HCT116 (cell line): Measurements from ENCODE around the gene KDM3B. TPM values are rescaled to one million over a fixed set of nuclear protein-coding genes. Genes with fewer than 3 reads are reported as not detected.

Source experiments
- ATAC-seq: fragments of 200-7000 bp; cut with Tn5 transposase; 2 replicates; pipeline ENCODE4 v1.9.1; 2020; ENCODE audit warnings: mild to moderate bottlenecking, moderate library complexity
- BruUV-seq: library from RNA; stranded (reverse); fragments of 400-500 nt; replicated peaks from 2 replicates; lab custom pipeline; 2021; lab: Mats Ljungman, UMichigan
- CTCF ChIA-PET: fragments of 300-600 bp; sonication (Branson Sonifier 250); formaldehyde crosslinking; loops from one replicate; lab custom pipeline; 2021; ENCODE audit warnings: antibody characterized with exemption; lab: Charles Lee
- POLR2A ChIA-PET: fragments of 300-600, 350-600 bp; sonication (Branson Sonifier 250); formaldehyde crosslinking; loops from one replicate; lab custom pipeline; 2021; ENCODE audit warnings: antibody characterized with exemption; lab: Charles Lee
- RAD21 ChIA-PET, 2 experiments: fragments of 300-600 bp; sonication (Branson Sonifier 250); formaldehyde crosslinking; loops; one replicate each; lab custom pipeline; 2023; ENCODE audit warnings: low total read pairs in 2 of 2; ENCODE audit not compliant: uncharacterized antibody in 2 of 2, unreplicated experiment in 2 of 2, low non-redundant PET in 1 of 2; lab: Charles Lee
- DNase-seq: peaks from one replicate; pipeline ENCODE4 v3.0.0-alpha.2; 2010; ENCODE audit warnings: low read depth, low spot score
- H2AFZ ChIP-seq: fragments of 200-600 bp; shearing (Covaris generic), sonication (generic); 2 replicates; pipeline ENCODE4 v1.6.1; 2017; ENCODE audit warnings: low read depth, mixed run types, mixed read lengths, antibody characterized with exemption, low read length; ENCODE audit not compliant: poor library complexity, severe bottlenecking
- H3K27ac ChIP-seq: 2 replicates; pipeline ENCODE4 v1.5.1; 2012; ENCODE audit warnings: low read depth, low read length
- H3K27me3 ChIP-seq: fragments of 200-600 bp; sonication (generic); 2 replicates; pipeline ENCODE4 v1.6.1; 2016; ENCODE audit warnings: mixed run types, low read length, mixed read lengths; ENCODE audit not compliant: insufficient read depth
- H3K36me3 ChIP-seq, 2 experiments: fragments of 200-500 bp in 1 of 2; fragments of 200-600 bp in 1 of 2; sonication (Bioruptor generic) in 1 of 2; sonication (generic) in 1 of 2; 2 replicates each; pipeline versions ENCODE4 v1.5.1 to v1.6.1; 2014 to 2016; ENCODE audit warnings: low read length in 2 of 2, inconsistent platforms in 1 of 2, mixed read lengths in 1 of 2, mixed run types in 1 of 2; ENCODE audit not compliant: insufficient read depth in 2 of 2, control insufficient read depth in 1 of 2
- H3K4me1 ChIP-seq, 2 experiments: fragments of 200-600 bp in 1 of 2; sonication (generic) in 1 of 2; 2 replicates each; pipeline versions ENCODE4 v1.5.1 to v1.6.1; 2012 to 2017; ENCODE audit warnings: low read length in 2 of 2, inconsistent platforms in 1 of 2, mild to moderate bottlenecking in 1 of 2, mixed read lengths in 1 of 2, mixed run types in 1 of 2, moderate library complexity in 1 of 2; ENCODE audit not compliant: insufficient read depth in 2 of 2, control insufficient read depth in 1 of 2
- H3K4me2 ChIP-seq: fragments of 200-600 bp; sonication (generic); 2 replicates; pipeline ENCODE4 v1.6.1; 2017; ENCODE audit warnings: mixed run types, low read length, mixed read lengths
- H3K4me3 ChIP-seq, 2 experiments: fragments of 200-600 bp in 1 of 2; sonication (generic) in 1 of 2; replicated peaks in 1 of 2; 2 replicates each; pipeline ENCODE4 v1.5.1; 2011 to 2016; ENCODE audit warnings: low read length in 2 of 2, control low read depth in 1 of 2, low read depth in 1 of 2, mild to moderate bottlenecking in 1 of 2, mixed read lengths in 1 of 2, mixed run types in 1 of 2
- H3K79me2 ChIP-seq: fragments of 200-600 bp; sonication (generic); 2 replicates; pipeline ENCODE4 v1.6.1; 2017; ENCODE audit warnings: mild to moderate bottlenecking, mixed run types, low read length, moderate library complexity, mixed read lengths; ENCODE audit not compliant: insufficient read depth
- H3K9ac ChIP-seq: fragments of 200-600 bp; sonication (generic); 2 replicates; pipeline ENCODE4 v1.6.1; 2016; ENCODE audit warnings: low read length, mixed read lengths
- H3K9me2 ChIP-seq: fragments of 200-600 bp; sonication (generic), shearing (Covaris generic); 2 replicates; pipeline ENCODE4 v1.6.1; 2017; ENCODE audit warnings: mixed run types, mild to moderate bottlenecking, moderate library complexity; ENCODE audit not compliant: insufficient read depth
- H3K9me3 ChIP-seq, 2 experiments: fragments of 200-500 bp in 1 of 2; fragments of 200-600 bp in 1 of 2; sonication (Bioruptor generic) in 1 of 2; sonication (generic) in 1 of 2; 2 replicates each; pipeline ENCODE4 v1.6.1; 2014 to 2017; ENCODE audit warnings: low read length in 2 of 2, mixed read lengths in 2 of 2, inconsistent platforms in 1 of 2, low read depth in 1 of 2, mild to moderate bottlenecking in 1 of 2, mixed run types in 1 of 2, moderate library complexity in 1 of 2; ENCODE audit not compliant: control insufficient read depth in 1 of 2, insufficient read depth in 1 of 2
- H4K20me1 ChIP-seq: fragments of 200-600 bp; sonication (generic), shearing (Covaris generic); 2 replicates; pipeline ENCODE4 v1.6.1; 2017; ENCODE audit warnings: mixed run types, mild to moderate bottlenecking, moderate library complexity; ENCODE audit not compliant: insufficient read depth
- CEBPB ChIP-seq: IDR thresholded peaks from 2 replicates; pipeline ENCODE4 v1.6.1; 2012; ENCODE audit warnings: low read depth
- EGR1 ChIP-seq: IDR thresholded peaks from 2 replicates; pipeline ENCODE4 v1.6.1; 2012; ENCODE audit warnings: low read depth
- ELF1 ChIP-seq: IDR thresholded peaks from 2 replicates; pipeline ENCODE4 v1.6.1; 2012; ENCODE audit warnings: low read depth, borderline replicate concordance
- EZH2 ChIP-seq: fragments of 200-600 bp; sonication (generic); IDR thresholded peaks from 2 replicates; pipeline ENCODE4 v1.6.1; 2017; ENCODE audit warnings: antibody characterized with exemption, mixed run types
- EZH2phosphoT487 ChIP-seq: fragments of 200-600 bp; IDR thresholded peaks from 2 replicates; pipeline ENCODE4 v1.6.1; 2018; ENCODE audit warnings: antibody characterized with exemption, borderline replicate concordance
- FOSL1 ChIP-seq: IDR thresholded peaks from 2 replicates; pipeline ENCODE4 v1.6.1; 2012; ENCODE audit warnings: low read depth
- JUND ChIP-seq: IDR thresholded peaks from 2 replicates; pipeline ENCODE4 v1.6.1; 2012
- MAX ChIP-seq: IDR thresholded peaks from 2 replicates; pipeline ENCODE4 v1.6.1; 2012
- POLR2A ChIP-seq: IDR thresholded peaks from 2 replicates; pipeline ENCODE4 v1.7.0; 2011; ENCODE audit warnings: borderline replicate concordance; ENCODE audit not compliant: insufficient read depth, insufficient read length; ENCODE audit errors: extremely low read depth
- RAD21 ChIP-seq: IDR thresholded peaks from 2 replicates; pipeline ENCODE4 v1.6.1; 2012; ENCODE audit warnings: low read depth, mild to moderate bottlenecking
- SIN3A ChIP-seq: IDR thresholded peaks from 2 replicates; pipeline ENCODE4 v1.6.1; 2012; ENCODE audit warnings: low read depth
- SP1 ChIP-seq: IDR thresholded peaks from 2 replicates; pipeline ENCODE4 v1.6.1; 2012; ENCODE audit warnings: low read depth
- TCF7L2 ChIP-seq: IDR thresholded peaks from 2 replicates; pipeline ENCODE4 v1.7.0; 2011; ENCODE audit warnings: borderline replicate concordance, inconsistent platforms; ENCODE audit not compliant: insufficient read depth, insufficient read length; ENCODE audit errors: extremely low read depth
- YY1 ChIP-seq: IDR thresholded peaks from 2 replicates; pipeline ENCODE4 v1.6.1; 2011; ENCODE audit warnings: low read length, low read depth, moderate library complexity, mild to moderate bottlenecking; ENCODE audit not compliant: insufficient replicate concordance; ENCODE audit errors: extremely low read depth
- ZFX ChIP-seq: fragments of 450-650 bp; IDR thresholded peaks from 2 replicates; pipeline ENCODE4 v1.6.1; 2017
- intact Hi-C: fragments of 100-400 bp; cut with micrococcal nuclease; formaldehyde crosslinking; loops from 2 replicates; pipeline ENCODE4 v1.10.0; 2022
- total RNA-seq: library from RNA; stranded (reverse); gene quantifications from one replicate; pipeline ENCODE4 v1.2.1, GENCODE V29; 2021; ENCODE audit not compliant: unreplicated experiment
- TF ChIP-seq, protein P1 (sequence below): IDR thresholded peaks from 2 replicates; pipeline ENCODE4 v1.6.1; 2011; ENCODE audit warnings: mild to moderate bottlenecking, low read length, moderate library complexity; ENCODE audit not compliant: insufficient replicate concordance; ENCODE audit errors: extremely low read depth
- TF ChIP-seq, protein P2 (sequence below): IDR thresholded peaks from 2 replicates; pipeline ENCODE4 v1.6.1; 2012
- TF ChIP-seq, protein P3 (sequence below), 3 experiments: fragments of 200-600 bp in 1 of 3; sonication (generic) in 1 of 3; IDR thresholded peaks in 2 of 3; conservative IDR thresholded peaks in 1 of 3; 2 replicates each; pipeline ENCODE4 v1.5.1; 2012 to 2017; ENCODE audit warnings: low read depth in 2 of 3, low read length in 2 of 3, antibody characterized with exemption in 1 of 3, borderline replicate concordance in 1 of 3, control low read depth in 1 of 3, mild to moderate bottlenecking in 1 of 3, mixed read lengths in 1 of 3, mixed run types in 1 of 3, moderate library complexity in 1 of 3; ENCODE audit not compliant: insufficient read depth in 1 of 3
- TF ChIP-seq, protein P4 (sequence below): IDR thresholded peaks from 2 replicates; pipeline ENCODE4 v1.6.1; 2012; ENCODE audit warnings: low read depth

The KDM3B gene
- total RNA-seq, 1 experiment from 2014 or later: 65.1 TPM

- Histone ChIP-seq H3K79me2 (peaks cover 36% of the 10 kb centered on the region), H3K9me3 (no peaks in the 10 kb centered on the region), H3K4me2 (peak within 1 kb of the TSS; percentile 88), H3K4me3 (peak within 1 kb of the TSS; percentile 67 to 74), H3K9ac (peak within 1 kb of the TSS; percentile 80), H3K4me1 (peaks cover 0 to 28% of the 10 kb centered on the region in 2 experiments; a peak in 2 of 4 replicates), H3K27ac (peak within 1 kb of the TSS; percentile 85), H3K9me2 (no peaks in the 10 kb centered on the region), H2AFZ (peak within 1 kb of the TSS; percentile 41), H4K20me1 (no peaks in the 10 kb centered on the region), H3K27me3 (no peaks in the 10 kb centered on the region), H3K36me3 (peaks cover 8 to 14% of the 10 kb centered on the region in 2 experiments; a peak in 3 of 4 replicates)
- ATAC-seq (peak; percentile 85), DNase-seq (peak; percentile 89)
- intact Hi-C loops: no loop called here
- CTCF ChIA-PET: interaction anchor here (1.0 to 1.6 kb wide), 2 partner anchors 14 to 16 kb away, joined by 6 to 10 read pairs; partner anchors contain the start of gene KDM3B
- POLR2A ChIA-PET: interaction anchor here (1.0 to 6.5 kb wide), 7 partner anchors 9 to 205 kb away, joined by 3 to 59 read pairs (median 5); partner anchors contain the start of genes ETF1, KDM3B and KIF20A
- RAD21 ChIA-PET: no interaction called here
- BruUV-seq: no TSS peak
- peak; percentile 66 for TF ChIP-seq TCF7L2
- TF ChIP-seq JUND: no peak
- TF ChIP-seq MAX: no peak
- TF ChIP-seq, protein P1, sequence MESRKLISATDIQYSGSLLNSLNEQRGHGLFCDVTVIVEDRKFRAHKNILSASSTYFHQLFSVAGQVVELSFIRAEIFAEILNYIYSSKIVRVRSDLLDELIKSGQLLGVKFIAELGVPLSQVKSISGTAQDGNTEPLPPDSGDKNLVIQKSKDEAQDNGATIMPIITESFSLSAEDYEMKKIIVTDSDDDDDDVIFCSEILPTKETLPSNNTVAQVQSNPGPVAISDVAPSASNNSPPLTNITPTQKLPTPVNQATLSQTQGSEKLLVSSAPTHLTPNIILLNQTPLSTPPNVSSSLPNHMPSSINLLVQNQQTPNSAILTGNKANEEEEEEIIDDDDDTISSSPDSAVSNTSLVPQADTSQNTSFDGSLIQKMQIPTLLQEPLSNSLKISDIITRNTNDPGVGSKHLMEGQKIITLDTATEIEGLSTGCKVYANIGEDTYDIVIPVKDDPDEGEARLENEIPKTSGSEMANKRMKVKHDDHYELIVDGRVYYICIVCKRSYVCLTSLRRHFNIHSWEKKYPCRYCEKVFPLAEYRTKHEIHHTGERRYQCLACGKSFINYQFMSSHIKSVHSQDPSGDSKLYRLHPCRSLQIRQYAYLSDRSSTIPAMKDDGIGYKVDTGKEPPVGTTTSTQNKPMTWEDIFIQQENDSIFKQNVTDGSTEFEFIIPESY: peak; percentile 58
- peak; percentile 99 for TF ChIP-seq POLR2A
- TF ChIP-seq FOSL1: no peak
- TF ChIP-seq CEBPB: no peak
- TF ChIP-seq SP1: no peak
- no peak for TF ChIP-seq SIN3A
- TF ChIP-seq EGR1: no peak
- no peak for TF ChIP-seq RAD21
- peak; percentile 91 for TF ChIP-seq ZFX
- no peak for TF ChIP-seq EZH2
- TF ChIP-seq, protein P2, sequence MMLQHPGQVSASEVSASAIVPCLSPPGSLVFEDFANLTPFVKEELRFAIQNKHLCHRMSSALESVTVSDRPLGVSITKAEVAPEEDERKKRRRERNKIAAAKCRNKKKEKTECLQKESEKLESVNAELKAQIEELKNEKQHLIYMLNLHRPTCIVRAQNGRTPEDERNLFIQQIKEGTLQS: no peak
- no peak for TF ChIP-seq EZH2phosphoT487
- TF ChIP-seq, protein P3, sequence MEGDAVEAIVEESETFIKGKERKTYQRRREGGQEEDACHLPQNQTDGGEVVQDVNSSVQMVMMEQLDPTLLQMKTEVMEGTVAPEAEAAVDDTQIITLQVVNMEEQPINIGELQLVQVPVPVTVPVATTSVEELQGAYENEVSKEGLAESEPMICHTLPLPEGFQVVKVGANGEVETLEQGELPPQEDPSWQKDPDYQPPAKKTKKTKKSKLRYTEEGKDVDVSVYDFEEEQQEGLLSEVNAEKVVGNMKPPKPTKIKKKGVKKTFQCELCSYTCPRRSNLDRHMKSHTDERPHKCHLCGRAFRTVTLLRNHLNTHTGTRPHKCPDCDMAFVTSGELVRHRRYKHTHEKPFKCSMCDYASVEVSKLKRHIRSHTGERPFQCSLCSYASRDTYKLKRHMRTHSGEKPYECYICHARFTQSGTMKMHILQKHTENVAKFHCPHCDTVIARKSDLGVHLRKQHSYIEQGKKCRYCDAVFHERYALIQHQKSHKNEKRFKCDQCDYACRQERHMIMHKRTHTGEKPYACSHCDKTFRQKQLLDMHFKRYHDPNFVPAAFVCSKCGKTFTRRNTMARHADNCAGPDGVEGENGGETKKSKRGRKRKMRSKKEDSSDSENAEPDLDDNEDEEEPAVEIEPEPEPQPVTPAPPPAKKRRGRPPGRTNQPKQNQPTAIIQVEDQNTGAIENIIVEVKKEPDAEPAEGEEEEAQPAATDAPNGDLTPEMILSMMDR (IDR thresholded peaks at IDR 0.05 in 2 of 3, conservative IDR thresholded peaks at IDR 0.05 in 1 of 3; ENCODE audit: borderline replicate concordance in 1 of 3, insufficient read depth in 1 of 3, low read depth in 2 of 3, low read length in 2 of 3): no peak
- TF ChIP-seq, protein P4, sequence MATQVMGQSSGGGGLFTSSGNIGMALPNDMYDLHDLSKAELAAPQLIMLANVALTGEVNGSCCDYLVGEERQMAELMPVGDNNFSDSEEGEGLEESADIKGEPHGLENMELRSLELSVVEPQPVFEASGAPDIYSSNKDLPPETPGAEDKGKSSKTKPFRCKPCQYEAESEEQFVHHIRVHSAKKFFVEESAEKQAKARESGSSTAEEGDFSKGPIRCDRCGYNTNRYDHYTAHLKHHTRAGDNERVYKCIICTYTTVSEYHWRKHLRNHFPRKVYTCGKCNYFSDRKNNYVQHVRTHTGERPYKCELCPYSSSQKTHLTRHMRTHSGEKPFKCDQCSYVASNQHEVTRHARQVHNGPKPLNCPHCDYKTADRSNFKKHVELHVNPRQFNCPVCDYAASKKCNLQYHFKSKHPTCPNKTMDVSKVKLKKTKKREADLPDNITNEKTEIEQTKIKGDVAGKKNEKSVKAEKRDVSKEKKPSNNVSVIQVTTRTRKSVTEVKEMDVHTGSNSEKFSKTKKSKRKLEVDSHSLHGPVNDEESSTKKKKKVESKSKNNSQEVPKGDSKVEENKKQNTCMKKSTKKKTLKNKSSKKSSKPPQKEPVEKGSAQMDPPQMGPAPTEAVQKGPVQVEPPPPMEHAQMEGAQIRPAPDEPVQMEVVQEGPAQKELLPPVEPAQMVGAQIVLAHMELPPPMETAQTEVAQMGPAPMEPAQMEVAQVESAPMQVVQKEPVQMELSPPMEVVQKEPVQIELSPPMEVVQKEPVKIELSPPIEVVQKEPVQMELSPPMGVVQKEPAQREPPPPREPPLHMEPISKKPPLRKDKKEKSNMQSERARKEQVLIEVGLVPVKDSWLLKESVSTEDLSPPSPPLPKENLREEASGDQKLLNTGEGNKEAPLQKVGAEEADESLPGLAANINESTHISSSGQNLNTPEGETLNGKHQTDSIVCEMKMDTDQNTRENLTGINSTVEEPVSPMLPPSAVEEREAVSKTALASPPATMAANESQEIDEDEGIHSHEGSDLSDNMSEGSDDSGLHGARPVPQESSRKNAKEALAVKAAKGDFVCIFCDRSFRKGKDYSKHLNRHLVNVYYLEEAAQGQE: no peak
- TF ChIP-seq YY1: peak; percentile 76
- no peak for TF ChIP-seq ELF1
These were observed 14.6 kb upstream of the KDM3B start, which contains the start of gene FAM53C for GRCh38 chr5:138337685-138338410. FAM53C (plus strand) TSS chr5:138338266; CDS start chr5:138341336, 3,070 bp downstream.
